ENCODE results near the gene DDA1.

The DDA1 gene

GRCh38 chr19:17334414-17335409 lies 25.3 kb downstream of the DDA1 start, which contains the start of gene ANO8:
Gene ANO8, minus strand, starts transcription at chr19:17334855. Its CDS starts 185 bp downstream, at chr19:17334670.
- peak; percentile 91 for TF ChIP-seq FOXP2 (optimal IDR thresholded peaks at IDR 0.05; ENCODE audit: borderline replicate concordance, extremely low read depth, extremely low read length, insufficient read depth)
- TF ChIP-seq POLR2AphosphoS5 (IDR thresholded peaks at IDR 0.05; ENCODE audit: low read depth, low read length), result no peak
- TF ChIP-seq, protein P1, sequence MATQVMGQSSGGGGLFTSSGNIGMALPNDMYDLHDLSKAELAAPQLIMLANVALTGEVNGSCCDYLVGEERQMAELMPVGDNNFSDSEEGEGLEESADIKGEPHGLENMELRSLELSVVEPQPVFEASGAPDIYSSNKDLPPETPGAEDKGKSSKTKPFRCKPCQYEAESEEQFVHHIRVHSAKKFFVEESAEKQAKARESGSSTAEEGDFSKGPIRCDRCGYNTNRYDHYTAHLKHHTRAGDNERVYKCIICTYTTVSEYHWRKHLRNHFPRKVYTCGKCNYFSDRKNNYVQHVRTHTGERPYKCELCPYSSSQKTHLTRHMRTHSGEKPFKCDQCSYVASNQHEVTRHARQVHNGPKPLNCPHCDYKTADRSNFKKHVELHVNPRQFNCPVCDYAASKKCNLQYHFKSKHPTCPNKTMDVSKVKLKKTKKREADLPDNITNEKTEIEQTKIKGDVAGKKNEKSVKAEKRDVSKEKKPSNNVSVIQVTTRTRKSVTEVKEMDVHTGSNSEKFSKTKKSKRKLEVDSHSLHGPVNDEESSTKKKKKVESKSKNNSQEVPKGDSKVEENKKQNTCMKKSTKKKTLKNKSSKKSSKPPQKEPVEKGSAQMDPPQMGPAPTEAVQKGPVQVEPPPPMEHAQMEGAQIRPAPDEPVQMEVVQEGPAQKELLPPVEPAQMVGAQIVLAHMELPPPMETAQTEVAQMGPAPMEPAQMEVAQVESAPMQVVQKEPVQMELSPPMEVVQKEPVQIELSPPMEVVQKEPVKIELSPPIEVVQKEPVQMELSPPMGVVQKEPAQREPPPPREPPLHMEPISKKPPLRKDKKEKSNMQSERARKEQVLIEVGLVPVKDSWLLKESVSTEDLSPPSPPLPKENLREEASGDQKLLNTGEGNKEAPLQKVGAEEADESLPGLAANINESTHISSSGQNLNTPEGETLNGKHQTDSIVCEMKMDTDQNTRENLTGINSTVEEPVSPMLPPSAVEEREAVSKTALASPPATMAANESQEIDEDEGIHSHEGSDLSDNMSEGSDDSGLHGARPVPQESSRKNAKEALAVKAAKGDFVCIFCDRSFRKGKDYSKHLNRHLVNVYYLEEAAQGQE (IDR thresholded peaks at IDR 0.05; ENCODE audit: insufficient read depth in 1 of 2, low read depth in 2 of 2, low read length in 2 of 2), result peak in 1 of 2 experiments; percentile 59; a peak in 1 of 4 replicates
- no peak for TF ChIP-seq TAF1 (IDR thresholded peaks at IDR 0.05; ENCODE audit: borderline replicate concordance, insufficient read depth, low read length)
- TF ChIP-seq SIN3A (IDR thresholded peaks at IDR 0.05; ENCODE audit: borderline replicate concordance, insufficient read depth, low read length), result peak; percentile 87; the same call in 1 of the 2 replicates

GRCh38 chr19:17335575-17335974 lies 26.2 kb downstream of the DDA1 start:
- no peak for TF ChIP-seq TAF1 (IDR thresholded peaks at IDR 0.05; ENCODE audit: borderline replicate concordance, insufficient read depth, low read length)

GRCh38 chr19:17336872-17337674 lies 27.7 kb downstream of the DDA1 start, which contains the start of gene GTPBP3:
Gene GTPBP3, plus strand, starts transcription at chr19:17337553. Its CDS starts 59 bp downstream, at chr19:17337612.
- TF ChIP-seq FOXP2 (optimal IDR thresholded peaks at IDR 0.05; ENCODE audit: borderline replicate concordance, extremely low read depth, extremely low read length, insufficient read depth) (no peak), TAF1 (IDR thresholded peaks at IDR 0.05; ENCODE audit: borderline replicate concordance, insufficient read depth, low read length) (peak; percentile 87; the same call in 1 of the 2 replicates), POLR2AphosphoS5 (IDR thresholded peaks at IDR 0.05; ENCODE audit: low read depth, low read length) (peak; percentile 79), SIN3A (IDR thresholded peaks at IDR 0.05; ENCODE audit: borderline replicate concordance, insufficient read depth, low read length) (no peak)
- TF ChIP-seq, protein P1 (IDR thresholded peaks at IDR 0.05; ENCODE audit: insufficient read depth in 1 of 2, low read depth in 2 of 2, low read length in 2 of 2), result no peak

- TF ChIP-seq, protein P1 (IDR thresholded peaks at IDR 0.05; ENCODE audit: insufficient read depth in 1 of 2, low read depth in 2 of 2, low read length in 2 of 2), result no peak
- no peak for TF ChIP-seq POLR2AphosphoS5 (IDR thresholded peaks at IDR 0.05; ENCODE audit: low read depth, low read length)
- no peak for TF ChIP-seq FOXP2 (optimal IDR thresholded peaks at IDR 0.05; ENCODE audit: borderline replicate concordance, extremely low read depth, extremely low read length, insufficient read depth)
- TF ChIP-seq SIN3A (IDR thresholded peaks at IDR 0.05; ENCODE audit: borderline replicate concordance, insufficient read depth, low read length), result no peak
- TF ChIP-seq TAF1 (IDR thresholded peaks at IDR 0.05; ENCODE audit: borderline replicate concordance, insufficient read depth, low read length), result no peak
Observed at GRCh38 chr19:17337675-17338432, 28.5 kb downstream of the DDA1 start.

Data from PFSK-1 (cell line).